GM19099 (cell line): ENCODE results near the gene SLC7A9.

Experiments
- POLR2A ChIP-seq: IDR thresholded peaks from 3 replicates; pipeline ENCODE4 v1.6.1; 2011; ENCODE audit warnings: low read depth; ENCODE audit not compliant: insufficient read length; ENCODE audit errors: extremely low read depth

The SLC7A9 gene

GRCh38 chr19:32889137-32889934, 19.8 kb upstream of the SLC7A9 start:
- no peak for TF ChIP-seq POLR2A

- TF ChIP-seq POLR2A: no peak
These were observed 18.1 kb upstream of the SLC7A9 start for GRCh38 chr19:32887572-32888215.

DNA sequence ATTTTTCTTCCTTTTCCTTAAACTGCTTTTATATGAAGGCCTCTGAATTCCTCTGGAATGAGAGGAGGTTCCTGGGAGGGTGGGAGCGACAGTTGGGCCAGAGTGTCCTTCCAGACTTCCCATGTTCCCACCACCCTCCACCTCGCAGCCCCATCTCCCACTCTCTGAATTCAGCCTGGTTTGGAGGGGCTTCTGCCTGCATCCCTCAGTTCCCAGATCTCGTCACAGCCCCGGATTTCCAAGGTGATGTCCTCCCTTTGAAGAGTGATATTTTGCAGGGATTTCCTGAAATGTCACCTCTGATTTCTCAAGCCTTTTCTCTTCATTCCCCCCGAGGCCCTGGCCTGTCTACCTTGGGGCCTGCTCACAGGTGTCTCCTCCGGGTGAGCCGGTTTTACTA, 16.7 kb upstream of the SLC7A9 start:
- no peak for TF ChIP-seq POLR2A

DNA sequence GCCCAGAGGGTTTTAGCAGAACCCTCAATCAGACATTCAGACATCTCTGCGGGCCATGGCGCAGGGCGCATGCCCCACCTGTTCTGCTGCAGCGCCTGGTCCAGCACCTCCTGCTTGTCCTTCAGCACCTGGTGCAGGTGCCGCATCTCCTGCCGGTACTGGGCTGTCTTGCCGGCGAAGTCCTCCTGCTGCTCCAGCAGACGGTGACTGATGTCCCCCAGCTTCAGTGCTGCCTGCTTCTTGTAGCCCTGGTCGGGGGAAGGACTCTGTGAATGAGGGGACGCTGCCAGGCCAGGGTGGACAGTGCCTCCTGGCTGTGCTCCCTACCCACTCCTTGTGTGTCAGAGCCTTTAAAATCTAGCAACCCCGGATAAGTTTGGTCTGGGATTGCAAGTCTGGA, 12.2 kb upstream of the SLC7A9 start:
- no peak for TF ChIP-seq POLR2A

DNA sequence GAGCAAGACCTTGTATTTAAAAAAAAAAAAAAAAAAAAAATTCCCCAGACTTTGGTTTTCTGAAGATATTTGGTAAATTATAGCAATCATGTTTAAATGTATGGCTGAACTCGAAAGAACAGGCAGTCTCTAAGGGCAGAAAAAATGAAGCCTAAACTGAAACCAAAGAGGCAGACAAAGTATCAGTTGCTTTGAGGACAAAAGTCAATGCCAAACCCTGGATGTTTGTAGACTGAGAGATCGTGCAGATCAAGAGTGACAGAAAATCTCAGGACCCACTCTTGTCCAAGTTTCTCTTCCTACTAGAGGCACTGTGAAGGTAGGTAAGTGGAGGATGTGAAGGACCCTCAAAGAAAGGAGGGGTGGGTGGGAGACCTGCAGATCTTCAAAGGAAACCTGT, 11.1 kb upstream of the SLC7A9 start:
- no peak for TF ChIP-seq POLR2A

GRCh38 chr19:32879741-32880140, 10.2 kb upstream of the SLC7A9 start:
- TF ChIP-seq POLR2A: no peak

DNA sequence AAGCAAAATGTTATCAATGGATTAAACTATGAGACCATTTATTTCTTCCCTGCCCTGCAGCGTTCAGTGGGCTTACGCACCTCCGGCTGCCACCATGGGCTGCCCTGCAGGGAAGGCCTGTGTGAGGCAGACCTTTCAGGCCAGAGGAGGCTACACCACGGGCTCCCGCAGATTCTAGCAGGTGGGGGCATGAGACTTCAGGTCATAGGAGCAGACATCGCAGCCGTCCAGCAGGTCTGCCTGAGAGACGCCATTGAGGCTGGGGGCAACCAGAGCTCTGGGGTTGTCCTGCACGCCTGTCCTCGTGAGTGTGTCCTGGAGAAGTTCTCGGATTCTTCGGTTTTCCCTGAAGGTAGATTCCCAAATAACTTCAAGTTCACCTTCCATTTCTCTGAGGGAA, 9.4 kb upstream of the SLC7A9 start:
- no peak for TF ChIP-seq POLR2A

GRCh38 chr19:32877977-32878745, 8.6 kb upstream of the SLC7A9 start:
- no peak for TF ChIP-seq POLR2A

DNA sequence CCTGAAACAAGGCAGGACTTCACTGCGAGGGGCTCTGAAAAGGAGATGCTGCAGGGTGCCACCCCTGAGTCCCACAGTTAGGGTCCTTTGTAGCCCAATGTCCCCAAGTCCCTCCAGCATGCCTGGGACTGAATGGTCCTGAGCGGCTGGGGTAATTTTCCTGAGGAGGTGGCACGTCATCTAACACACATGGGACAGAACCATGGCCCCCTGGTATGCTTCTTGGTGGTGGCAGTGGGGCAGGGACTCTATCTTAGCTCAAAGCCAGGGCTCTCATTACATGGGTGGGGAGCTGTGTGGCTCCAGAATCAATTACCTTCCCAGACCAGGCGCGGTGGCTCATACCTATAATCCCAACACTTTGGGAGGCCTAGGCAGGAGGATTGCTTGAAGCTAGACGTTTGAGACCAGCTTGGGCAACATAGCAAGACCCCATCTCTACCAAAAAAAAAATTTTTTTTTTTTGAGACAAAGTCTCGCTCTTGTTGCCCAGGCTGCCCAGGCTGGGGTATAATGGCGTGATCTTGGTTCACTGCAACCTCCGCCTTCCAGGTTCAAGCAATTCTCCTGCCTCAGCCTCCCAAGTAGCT, 7.9 kb upstream of the SLC7A9 start:
- TF ChIP-seq POLR2A: no peak

DNA sequence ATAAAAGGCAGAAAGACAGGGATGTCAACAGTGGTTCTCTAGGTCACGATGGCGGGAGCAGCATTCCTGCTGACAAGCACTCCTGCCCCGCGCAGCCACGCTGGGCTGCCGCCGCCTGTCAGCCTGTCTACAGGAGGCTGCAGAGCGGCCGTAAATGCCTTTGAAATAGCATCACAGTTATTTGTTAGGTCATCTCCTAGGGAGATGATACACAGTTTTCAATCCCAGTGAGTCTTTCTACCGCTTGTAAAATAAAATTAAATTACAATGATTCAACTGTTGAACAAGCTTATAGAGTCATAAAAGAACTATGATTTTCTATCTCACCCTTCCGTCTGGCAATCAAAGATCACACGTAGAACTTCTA, 7.3 kb upstream of the SLC7A9 start:
- TF ChIP-seq POLR2A: no peak

DNA sequence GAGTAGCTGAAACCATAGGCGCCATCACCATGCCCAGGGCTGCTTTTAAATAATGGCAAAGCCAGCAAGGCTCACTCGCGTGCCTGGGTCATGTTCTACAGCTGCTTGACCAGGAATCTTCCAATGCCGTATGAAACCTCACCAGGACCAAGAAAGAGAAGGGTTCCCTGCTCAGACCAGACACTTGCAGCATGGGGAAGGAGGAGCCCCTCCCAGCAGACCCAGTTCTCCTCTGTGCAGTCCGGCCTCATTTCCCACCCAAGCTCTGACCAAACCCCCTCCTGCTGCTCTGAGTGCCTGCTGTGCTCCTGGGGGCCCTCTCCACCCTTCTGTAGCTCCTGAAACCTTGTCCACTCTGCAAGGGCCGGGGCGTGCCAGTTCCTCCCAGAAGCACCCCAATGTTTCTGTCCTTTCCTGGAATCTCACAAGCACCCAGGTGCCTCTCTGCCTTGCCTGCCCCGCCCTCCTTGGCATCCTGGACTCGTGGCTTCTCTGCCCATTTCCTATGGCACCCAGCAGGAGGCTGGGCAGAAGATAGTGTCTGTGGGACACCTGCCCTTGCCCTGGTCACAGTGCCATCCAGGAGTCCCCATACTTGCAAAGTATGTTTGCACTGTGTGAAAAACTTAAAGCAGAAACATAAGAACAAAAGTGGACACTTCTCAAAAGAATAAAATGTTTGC, 6.8 kb upstream of the SLC7A9 start:
- TF ChIP-seq POLR2A: no peak

GRCh38 chr19:32875428-32875827, 5.9 kb upstream of the SLC7A9 start:
- no peak for TF ChIP-seq POLR2A

GRCh38 chr19:32874605-32875004, 5.0 kb upstream of the SLC7A9 start:
- TF ChIP-seq POLR2A: no peak

DNA sequence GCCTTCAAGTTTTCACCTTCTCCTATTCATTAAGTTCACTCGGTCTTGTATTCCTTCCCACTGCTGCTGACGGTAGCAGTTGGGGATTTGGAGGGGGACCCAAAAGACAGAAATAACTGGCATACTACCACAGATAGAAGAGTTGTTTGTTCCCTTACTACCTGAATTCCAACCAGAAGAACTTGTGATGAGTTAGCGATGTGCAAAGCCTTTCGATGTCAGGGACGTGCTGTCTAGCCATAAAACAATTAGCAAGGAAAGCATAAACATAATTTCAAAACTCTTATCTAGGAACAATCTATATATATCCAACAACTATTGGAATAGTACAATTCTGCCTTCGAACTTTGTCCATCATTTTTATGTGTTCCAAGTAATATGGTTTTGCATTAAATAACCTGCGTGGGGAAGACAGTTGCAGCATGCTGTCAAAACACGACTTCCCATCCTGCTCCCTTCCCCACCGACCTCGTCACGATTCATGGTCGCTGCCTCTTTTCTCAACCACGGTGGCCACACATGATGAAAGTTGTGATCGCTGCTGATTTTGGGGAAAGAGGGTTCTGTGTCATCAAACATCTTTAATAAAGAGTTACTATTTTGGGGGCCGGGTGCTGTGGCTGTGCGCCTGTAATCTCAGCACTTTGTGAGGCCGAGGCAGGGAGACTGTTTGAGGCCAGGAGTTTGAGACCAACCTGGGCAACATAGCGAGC, 3.8 kb upstream of the SLC7A9 start:
- no peak for TF ChIP-seq POLR2A
